ENCODE measurements around the gene DHX58.

DHX58 gene

DNA sequence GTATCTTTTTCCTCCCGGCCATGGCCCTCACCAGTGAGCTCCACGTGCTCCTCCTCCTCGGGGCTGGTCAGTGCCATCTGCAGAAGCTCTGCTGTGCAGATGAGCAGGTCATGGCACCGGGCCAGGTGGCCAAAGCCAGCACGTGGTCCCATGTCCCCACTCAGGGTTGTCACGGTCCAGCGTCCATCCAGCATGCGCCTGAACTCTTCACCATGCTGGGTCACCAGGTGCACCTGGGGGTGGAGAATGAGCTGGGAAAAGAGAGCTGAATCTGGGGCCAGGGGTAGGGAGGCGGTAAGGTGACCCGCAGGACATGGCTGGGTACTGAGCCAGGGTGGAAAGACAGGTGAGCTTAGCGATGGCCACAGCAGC, 1.3 kb downstream of the DHX58 start:
- no peak for DNase-seq

GRCh38 chr17:42110301-42111264, 1.9 kb downstream of the DHX58 start:
- no peak for DNase-seq

- no peak for DNase-seq
These were observed 3.4 kb downstream of the DHX58 start for GRCh38 chr17:42109086-42109485.

DNA sequence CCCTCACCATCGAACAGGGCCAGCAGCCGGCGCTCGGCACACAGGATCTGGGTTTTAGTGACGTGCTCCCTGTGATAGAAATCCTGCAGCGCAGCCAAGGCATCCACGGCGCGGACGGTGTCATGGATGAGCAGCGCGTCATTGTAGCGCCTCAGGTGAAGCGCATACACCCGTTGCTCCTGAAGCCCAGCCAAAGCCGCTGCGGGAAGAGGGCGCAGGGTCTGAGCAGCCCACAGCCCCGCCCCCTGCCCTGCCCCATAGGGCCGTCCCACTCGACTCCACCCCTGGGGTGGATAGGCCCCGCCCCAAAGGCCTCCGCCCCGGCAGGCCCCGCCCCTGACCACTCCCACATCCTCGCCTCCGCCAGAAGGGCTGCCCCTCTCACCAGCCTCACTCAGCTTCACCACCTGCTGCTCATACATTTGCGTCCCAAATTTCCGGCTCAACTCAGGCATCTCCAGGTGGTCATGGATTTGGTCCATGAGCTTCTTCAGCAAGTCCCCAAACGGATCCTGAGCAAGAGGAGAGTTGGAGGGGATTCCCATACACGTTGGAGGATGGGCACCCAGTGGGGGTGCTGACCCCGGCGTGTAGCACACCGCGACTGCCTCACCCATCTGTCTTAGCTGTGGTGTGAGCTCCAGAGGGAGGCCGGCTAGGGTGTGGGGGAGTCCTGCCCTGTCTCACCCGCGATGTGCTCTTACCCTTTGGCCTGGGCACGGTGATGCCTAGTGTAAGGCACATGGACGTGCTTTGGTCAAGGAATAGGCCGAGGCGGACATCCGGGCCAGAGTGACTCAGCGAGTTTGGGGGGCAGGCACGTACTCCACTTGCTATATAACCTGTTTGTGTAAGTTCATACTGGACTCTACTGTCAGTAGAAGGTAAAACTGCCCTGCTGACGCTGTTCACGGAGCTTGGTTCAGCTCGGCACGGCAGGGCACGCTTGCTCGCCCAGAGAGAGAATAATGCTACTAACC, 4.6 kb downstream of the DHX58 start:
- peak in 45 of 56 donors; percentile 7 to 89 (median 58) for DNase-seq

DNA sequence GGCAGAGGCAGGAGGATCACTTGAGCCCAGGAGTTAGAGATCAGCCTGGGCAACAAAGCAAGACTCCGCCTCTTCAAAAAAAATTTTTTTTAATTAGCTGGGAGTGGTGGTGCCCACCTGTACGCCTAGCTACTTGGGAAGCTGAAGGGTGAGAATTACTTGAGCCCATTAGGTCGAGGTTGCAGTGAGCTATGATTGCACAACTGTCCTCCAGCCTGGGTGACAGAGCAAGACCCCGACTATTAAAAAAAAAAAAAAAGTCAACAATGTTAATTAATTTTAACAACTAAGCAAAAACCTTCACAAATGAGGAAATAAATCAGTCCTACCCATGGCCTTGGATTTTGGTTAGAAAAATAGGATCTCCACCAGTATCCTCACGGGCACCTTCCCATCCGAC, 5.4 kb downstream of the DHX58 start:
- DNase-seq = no peak

GRCh38 chr17:42106009-42106408, 6.5 kb downstream of the DHX58 start:
- DNase-seq = no peak

- DNase-seq = no peak
These were observed 8.2 kb downstream of the DHX58 start for GRCh38 chr17:42104264-42104663.

GRCh38 chr17:42103221-42103954, 9.1 kb downstream of the DHX58 start:
- no peak for DNase-seq

DNA sequence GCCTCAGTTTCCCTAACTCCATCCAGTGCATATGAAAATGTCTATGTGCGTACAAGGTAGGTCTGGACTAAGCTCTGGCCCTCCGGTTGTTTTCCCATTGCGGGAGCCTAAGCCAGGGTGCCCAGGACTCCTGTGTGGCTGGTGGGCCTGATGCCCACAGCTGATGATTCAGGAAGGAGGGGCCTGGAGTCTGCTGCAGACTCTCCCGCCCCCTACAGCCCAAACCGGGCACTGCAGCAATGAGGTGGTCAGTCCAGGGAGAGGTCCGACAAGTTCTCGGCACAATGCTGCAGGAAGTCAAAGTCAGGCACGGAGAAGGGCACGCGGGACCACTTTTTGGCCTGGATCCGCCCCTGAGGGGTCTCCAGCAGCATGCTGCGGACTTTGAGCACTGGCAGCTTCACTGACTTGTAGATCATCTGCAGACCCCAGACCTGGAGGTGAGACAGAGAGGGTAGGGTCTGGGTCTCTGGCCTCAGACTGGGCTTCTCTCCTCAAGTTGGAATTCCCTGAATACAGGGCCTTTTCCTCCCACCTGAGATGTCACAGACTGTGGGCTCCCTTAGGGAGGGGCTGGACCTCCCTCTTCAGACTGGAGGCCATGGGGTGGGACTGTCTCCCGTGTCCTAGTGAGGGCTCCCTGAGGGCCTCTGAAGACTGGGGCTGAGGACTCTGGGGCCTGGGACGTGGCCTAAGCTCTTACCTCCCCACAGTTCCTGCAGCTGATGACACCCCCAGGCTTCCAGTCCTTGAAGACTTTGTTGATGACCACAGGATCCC, 10.8 kb downstream of the DHX58 start:
- peak in 49 of 56 donors; percentile 3 to 84 (median 34) for DNase-seq

DNA sequence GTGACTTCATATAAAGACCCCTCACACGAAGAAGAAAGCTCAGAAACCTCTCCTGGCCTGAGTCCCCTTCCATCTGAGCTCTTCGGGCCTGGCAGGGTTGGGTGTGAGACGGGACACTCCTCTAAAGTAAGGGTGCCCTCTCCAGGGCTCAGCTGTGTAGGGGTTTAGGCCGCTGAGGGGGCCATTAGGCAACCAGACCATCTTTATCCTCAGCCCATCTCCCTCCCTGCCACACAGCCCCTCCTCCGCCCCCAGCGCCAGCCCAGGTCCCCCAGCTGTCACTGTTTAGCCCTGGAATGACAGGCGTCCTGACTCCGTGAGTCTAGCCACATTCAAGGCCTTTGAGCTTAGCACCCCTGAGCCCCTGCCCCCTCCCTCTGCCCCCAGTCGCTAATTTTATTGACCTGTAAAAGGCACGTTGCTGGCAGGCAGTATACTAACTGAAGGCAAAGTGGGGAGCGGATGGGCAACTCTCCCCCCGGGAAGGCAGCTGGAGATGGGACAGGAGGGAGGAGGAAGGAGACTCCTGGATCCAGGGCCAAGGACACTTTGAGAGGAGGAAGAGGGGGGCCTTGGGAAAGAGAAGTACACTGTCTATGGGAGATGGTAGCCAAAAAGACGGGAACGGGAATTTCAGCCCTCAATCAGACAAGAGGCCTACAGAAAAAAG, 13.6 kb downstream of the DHX58 start:
- DNase-seq = no peak

DNA sequence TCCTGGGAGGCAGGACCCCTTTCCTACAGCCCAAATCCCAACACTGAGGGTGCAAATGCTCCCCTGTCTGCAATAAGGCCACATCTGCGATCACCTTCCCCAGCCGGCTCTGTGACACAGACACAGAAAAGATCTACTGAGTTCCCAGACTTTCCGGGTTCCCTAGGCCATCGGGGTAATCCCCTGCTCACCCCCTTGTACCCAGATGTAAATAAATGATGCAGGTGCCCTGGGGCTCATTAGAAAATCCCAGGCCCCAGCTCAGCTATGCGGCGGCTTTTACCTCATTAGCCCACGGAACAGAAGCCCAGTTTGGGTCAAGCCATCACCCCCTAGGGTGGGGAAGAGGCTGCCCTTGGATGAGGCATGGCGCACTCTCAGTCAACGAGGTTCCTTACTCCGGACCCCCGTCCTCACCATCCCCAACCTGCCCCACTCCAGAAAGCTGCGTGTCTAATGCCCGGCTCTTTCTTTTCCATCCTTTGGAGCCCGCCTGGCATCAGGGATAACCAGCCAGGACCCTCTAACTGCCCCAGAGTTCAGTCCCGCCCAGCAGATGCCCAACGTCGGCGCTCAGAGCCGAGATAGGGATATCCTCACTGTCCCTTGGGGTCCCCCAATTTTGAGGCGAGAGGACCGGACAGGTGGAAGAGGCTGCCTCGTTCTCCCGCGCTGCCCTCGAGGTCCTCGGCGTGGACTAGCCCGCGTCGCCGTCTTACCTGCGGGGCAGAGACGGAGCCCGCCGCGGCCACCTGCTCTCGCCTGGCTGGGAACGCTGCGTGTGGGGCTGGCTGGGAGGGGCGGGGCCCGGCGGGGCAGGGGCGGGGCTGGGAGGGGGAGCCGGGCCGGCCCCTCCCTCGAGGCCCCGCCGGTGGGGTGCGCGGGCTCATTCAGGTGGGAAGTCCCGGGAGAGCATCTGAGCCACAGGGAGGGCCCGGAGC, 14.6 kb downstream of the DHX58 start, which contains the start of gene ZNF385C:
Gene ZNF385C, minus strand, starts transcription at position 783 of the 941 bp plus-strand sequence. CDS start 35,417 bp downstream, outside the sequence.
- no peak for DNase-seq

- DNase-seq = no peak
These were observed 16.0 kb downstream of the DHX58 start for GRCh38 chr17:42096360-42097111.

DNA sequence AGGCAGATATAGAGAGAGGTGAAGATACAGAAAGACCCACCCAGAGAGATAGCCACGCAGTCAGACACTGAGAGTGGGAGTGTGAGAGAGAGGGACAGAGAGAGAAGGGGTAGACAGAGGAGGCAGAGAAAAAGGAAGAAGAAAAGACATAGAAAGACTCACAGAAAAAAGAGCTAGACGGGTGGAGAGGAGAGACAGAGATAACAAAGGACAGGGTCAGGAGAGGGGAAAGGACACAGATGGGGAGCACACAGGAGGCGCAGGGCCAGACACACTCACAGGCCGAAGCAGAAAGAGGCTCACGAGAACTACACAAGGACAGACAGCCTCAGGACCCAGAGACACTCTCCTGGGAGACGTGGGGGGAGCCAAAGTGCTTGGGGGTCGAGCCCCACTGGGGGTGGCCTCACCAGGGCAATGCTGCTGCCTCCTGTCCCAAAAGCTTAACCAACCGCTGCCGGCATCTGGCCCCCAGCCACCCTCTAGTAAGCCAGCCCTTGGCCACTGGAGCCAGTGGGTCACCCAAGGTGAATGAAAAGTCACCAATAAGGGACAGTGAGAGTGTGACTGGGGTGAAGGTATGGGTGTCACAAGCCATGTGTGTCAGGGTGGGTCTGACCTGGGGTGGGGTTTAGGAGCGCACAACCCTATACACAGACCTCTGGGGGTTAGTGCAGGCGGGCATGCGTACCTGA, 18.0 kb downstream of the DHX58 start:
- no peak for DNase-seq

GRCh38 chr17:42092939-42093338, 19.6 kb downstream of the DHX58 start:
- DNase-seq = no peak

- no peak for DNase-seq
These were observed 21.3 kb downstream of the DHX58 start for GRCh38 chr17:42090964-42091790.

DNA sequence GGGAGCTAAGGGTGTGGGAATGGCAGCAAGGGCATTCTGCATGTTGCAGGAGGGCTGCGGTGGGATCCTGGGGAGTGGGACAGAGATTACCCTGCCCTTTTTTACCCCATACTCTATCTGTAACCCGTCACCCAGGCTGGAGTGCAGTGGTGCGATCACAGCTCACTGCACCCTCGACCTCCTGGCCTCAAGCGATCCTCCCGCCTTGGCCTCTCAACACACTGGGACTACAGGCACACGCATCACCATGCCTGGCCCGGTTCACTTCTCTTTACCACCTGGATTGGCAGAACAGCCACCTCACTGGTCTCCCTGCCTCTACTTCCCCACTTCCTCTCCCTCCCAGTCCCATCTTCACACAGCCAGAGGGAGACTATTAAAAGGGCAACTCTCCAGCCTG, 23.8 kb downstream of the DHX58 start:
- DNase-seq = no peak

Data from nucleus accumbens (tissue), 56 donors.